ENCODE results near the gene CFLAR. TPM values are rescaled to one million over a fixed set of nuclear protein-coding genes. Genes with fewer than 3 reads are reported as not detected.

The CFLAR gene
- total and polyA plus RNA-seq, 9 of the 15 experiments (the other 6 are each of a cell fraction or from before 2014, with no cell fraction given), result 27.5 to 102 (median 54.0) TPM

GRCh38 chr2:201126308-201127151 is 10.6 kb downstream of the CFLAR start (continued):
- TF ChIP-seq, protein P1, sequence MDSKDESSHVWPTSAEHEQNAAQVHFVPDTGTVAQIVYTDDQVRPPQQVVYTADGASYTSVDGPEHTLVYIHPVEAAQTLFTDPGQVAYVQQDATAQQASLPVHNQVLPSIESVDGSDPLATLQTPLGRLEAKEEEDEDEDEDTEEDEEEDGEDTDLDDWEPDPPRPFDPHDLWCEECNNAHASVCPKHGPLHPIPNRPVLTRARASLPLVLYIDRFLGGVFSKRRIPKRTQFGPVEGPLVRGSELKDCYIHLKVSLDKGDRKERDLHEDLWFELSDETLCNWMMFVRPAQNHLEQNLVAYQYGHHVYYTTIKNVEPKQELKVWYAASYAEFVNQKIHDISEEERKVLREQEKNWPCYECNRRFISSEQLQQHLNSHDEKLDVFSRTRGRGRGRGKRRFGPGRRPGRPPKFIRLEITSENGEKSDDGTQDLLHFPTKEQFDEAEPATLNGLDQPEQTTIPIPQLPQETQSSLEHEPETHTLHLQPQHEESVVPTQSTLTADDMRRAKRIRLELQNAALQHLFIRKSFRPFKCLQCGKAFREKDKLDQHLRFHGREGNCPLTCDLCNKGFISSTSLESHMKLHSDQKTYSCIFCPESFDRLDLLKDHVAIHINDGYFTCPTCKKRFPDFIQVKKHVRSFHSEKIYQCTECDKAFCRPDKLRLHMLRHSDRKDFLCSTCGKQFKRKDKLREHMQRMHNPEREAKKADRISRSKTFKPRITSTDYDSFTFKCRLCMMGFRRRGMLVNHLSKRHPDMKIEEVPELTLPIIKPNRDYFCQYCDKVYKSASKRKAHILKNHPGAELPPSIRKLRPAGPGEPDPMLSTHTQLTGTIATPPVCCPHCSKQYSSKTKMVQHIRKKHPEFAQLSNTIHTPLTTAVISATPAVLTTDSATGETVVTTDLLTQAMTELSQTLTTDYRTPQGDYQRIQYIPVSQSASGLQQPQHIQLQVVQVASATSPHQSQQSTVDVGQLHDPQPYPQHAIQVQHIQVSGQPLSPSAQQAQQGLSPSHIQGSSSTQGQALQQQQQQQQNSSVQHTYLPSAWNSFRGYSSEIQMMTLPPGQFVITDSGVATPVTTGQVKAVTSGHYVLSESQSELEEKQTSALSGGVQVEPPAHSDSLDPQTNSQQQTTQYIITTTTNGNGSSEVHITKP (IDR thresholded peaks at IDR 0.05; ENCODE audit: partially characterized antibody), result no peak
- TF ChIP-seq ZNF407 (IDR thresholded peaks at IDR 0.05; ENCODE audit: low read depth) (no peak), NR3C1 (CRISPR knock-in tag; IDR thresholded peaks at IDR 0.05) (no peak), ARID4B (CRISPR knock-in tag; IDR thresholded peaks at IDR 0.05) (no peak), RBM14 (IDR thresholded peaks at IDR 0.05; ENCODE audit: borderline replicate concordance, insufficient read depth, low read depth, low read length) (no peak), NUFIP1 (IDR thresholded peaks at IDR 0.05; ENCODE audit: partially characterized antibody) (peak; percentile 92), ARHGAP35 (IDR thresholded peaks at IDR 0.05; ENCODE audit: partially characterized antibody) (no peak), TEAD1 (CRISPR knock-in tag; IDR thresholded peaks at IDR 0.05) (peak in 1 of 2 experiments; percentile 99; a peak in 2 of 4 replicates), NFIC (IDR thresholded peaks at IDR 0.05) (peak; percentile 5; the same call in 1 of the 2 replicates), ZBTB17 (CRISPR knock-in tag; IDR thresholded peaks at IDR 0.05) (peak; percentile 97)

Data from K562 (cell line).